Measurements from ENCODE around the gene KRT4. TPM values are rescaled to one million over a fixed set of nuclear protein-coding genes. Genes with fewer than 3 reads are reported as not detected.
"Not testable (repeated sequence)": the region's sequence is repeated elsewhere in the genome, so short reads cannot be mapped to it uniquely, and the experiment has no call there.

The KRT4 gene
- polyA plus RNA-seq, 3 donors = 0.45 to 20.6 (median 1.2) TPM

- 57 to 66% (median 57%) methylated on average over 7 of the region's 7 CpGs for WGBS, 3 donors
- H3K27ac ChIP-seq (ENCODE audit: low read depth, low read length) = no peak overlapping the region
Measured at GRCh38 chr12:52798671-52799504, 15.0 kb downstream of the KRT4 start.

GRCh38 chr12:52798003-52798670 is 15.8 kb downstream of the KRT4 start:
- H3K27ac ChIP-seq (ENCODE audit: low read depth, low read length) = no peak overlapping the region
- WGBS, 3 donors = 79 to 94% (median 87%) methylated on average over 4 of the region's 4 CpGs

- no peak overlapping the region for H3K27ac ChIP-seq (ENCODE audit: low read depth, low read length)
Measured at GRCh38 chr12:52797529-52797894, 16.4 kb downstream of the KRT4 start.

DNA sequence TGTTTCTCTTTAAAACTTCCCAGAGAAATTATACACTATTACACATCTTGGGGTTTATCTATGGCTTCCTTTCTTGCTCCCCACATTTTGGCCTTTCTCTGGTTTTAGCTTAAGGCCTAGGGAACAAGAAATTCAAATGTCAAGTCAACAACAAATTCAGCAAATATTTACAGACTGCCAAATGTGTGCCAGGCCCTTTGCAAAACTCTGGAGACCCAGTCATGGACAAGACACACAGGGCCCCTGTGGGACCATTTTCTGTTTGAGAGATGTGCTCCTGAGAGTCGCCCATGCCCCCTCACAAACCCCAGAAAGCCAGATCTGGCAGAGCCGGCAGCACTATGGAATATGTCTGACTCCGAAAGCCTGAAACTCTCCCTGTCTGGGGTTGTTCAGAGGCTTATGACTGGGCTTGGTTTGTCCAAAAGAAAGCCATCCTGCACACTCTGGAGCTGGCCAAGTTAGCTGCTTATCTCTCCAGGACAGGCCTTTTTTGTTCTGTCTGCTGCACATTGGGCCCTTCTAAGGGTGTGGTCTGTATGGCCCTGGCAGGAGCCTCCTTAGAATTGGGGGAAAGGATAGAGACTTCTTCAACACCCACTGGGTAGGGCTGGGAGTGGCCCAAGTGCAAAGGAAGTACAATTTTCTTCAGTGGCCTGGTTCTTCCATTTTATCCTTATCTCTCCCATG is 16.9 kb downstream of the KRT4 start:
- H3K27ac ChIP-seq (ENCODE audit: low read depth, low read length) = no peak overlapping the region
- WGBS, 3 donors = 77 to 89% (median 86%) methylated on average over 3 of the region's 3 CpGs

- H3K27ac ChIP-seq (ENCODE audit: low read depth, low read length) = no peak overlapping the region
- WGBS, 3 donors = 83 to 94% (median 91%) methylated on average over 3 of the region's 3 CpGs
Measured at GRCh38 chr12:52796429-52796794, 17.5 kb downstream of the KRT4 start.

GRCh38 chr12:52795694-52796428 is 18.1 kb downstream of the KRT4 start, which contains the start of gene KRT3:
Gene KRT3 (minus strand): TSS chr12:52796117. CDS start chr12:52796042, 75 bp downstream.
- 92 to 93% (median 93%) methylated on average over 17 of the region's 17 CpGs for WGBS, 3 donors
- H3K27ac ChIP-seq (ENCODE audit: low read depth, low read length) = no peak within 1 kb of the TSS

GRCh38 chr12:52795332-52795674 is 18.6 kb downstream of the KRT4 start:
- not testable (repeated sequence) for H3K27ac ChIP-seq (ENCODE audit: low read depth, low read length)
- WGBS, 3 donors = 82 to 94% (median 90%) methylated on average over 2 of the region's 2 CpGs

GRCh38 chr12:52794479-52795331 is 19.2 kb downstream of the KRT4 start:
- no peak overlapping the region for H3K27ac ChIP-seq (ENCODE audit: low read depth, low read length)
- 75 to 86% (median 77%) methylated on average over 5 of the region's 5 CpGs for WGBS, 3 donors

DNA sequence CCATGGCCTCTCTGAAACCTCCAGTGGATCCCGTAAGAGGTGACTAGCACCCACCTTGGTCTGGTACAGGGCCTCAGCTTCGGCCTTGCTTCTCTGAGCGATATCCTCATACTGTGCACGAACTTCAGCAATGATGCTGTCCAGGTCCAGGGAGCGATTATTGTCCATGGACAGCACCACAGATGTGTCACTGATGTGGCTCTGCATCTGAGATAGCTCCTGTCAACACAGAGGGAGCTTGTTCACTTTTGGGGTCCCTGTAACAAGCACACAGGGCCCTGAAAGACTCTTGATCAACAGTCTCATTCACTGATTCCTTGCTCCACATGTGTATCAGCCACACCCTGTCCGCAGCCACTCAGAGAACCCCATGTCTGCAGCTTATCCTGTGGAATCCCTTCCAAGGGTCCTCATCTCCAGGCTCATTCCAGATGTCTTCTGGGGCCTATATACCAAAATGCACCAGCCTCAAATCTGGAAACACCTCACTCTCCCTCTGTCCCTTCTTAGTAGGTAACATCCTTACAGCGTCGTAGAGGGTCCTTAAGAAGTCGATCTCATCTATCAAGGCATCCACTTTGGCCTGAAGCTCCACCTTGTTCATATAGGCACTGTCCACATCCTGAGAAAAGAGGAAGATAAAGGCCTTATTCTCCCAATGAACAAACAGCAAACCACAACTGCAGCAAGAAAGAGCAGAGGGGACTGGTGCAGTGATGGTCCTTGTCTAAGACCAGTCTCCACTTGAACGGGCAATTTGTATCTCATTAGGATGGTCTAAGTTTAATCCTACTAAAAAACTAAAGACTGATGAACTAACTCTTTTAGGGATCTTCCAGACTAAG is 21.5 kb downstream of the KRT4 start:
- WGBS, 3 donors = 75 to 85% (median 83%) methylated on average over 10 of the region's 10 CpGs
- H3K27ac ChIP-seq (ENCODE audit: low read depth, low read length) = no peak overlapping the region

- no peak overlapping the region for H3K27ac ChIP-seq (ENCODE audit: low read depth, low read length)
- 86 to 93% (median 90%) methylated on average over 12 of the region's 12 CpGs for WGBS, 3 donors
Measured at GRCh38 chr12:52791271-52792184, 22.4 kb downstream of the KRT4 start.

DNA sequence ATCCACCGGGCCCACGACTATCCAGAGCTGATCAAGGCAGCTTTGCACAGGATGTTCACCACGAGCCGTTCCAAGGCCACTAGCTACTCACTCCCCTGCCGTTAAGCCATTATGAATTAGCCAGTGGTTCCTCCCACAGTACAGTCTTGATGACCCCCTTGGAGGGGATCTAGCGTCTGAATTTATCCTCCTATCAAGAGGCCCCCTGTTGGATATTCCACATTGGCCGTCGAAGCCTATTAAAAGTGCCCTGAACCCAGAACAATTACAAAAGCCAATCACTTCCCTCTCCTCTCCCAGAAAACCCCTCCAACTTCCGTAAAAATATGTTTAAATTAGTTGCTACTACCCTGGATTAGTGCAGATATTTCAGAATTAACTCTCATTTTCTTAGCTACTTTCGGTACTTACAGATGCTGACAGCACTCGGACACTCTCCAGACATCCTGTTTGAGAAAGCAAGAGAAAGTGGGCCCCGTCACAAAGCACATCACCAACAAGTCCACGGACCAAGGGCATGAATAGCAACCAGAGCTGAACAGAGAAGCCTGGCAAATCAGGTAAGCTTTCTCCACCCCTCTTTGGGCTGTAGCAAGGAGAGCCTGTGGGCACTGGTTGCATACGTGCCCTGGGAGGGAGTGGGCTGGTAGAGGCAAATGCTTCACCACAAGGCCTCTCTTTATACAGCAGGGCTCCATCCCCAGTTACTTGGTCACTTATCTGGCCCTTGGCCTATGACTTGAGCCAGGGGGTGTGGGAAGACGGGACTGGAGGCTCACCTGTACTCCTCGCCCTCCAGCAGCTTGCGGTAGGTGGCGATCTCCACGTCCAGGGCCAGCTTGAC is 23.3 kb downstream of the KRT4 start:
- H3K27ac ChIP-seq (ENCODE audit: low read depth, low read length) = no peak overlapping the region
- WGBS, 3 donors = 57 to 65% (median 59%) methylated on average over 19 of the region's 19 CpGs

DNA sequence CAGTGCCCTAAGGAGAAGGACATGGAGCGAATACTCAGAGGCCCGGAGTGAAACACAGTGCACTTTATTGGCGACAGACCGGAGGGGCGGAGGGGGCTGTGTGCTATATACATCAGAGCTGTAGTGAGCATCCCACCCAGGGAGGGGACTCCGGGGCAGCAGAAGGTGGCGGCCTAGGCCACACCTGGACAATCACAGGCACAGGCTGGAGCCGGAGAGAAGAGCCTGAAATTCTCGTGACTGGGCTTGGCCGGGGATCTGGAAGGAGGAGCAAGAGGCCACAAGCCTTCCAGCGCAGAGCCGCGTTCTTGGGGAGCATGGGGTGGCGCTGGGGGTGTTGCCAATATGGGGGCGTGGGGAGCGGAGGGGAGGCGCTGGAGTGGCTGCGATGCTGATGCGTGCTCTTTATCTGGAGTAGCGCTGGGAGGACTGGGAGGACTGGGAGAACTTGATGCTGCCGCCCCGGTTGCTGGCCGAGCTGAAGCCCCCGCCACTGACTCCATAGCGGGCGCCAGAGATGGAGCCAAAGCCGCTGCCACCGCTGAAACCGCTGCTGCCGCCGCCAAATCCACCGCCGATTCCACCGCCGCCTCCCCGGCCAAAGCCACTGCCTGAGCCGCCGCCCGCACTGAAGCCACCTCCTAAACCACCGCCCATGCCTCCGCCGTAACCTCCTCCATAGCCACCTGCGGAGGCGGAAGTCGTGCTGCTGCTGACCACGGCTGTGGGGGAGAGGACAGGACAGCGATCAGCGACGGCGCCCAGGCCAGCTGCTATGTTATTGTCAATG is 24.1 kb downstream of the KRT4 start:
- WGBS, 3 donors = 21 to 27% (median 22%) methylated on average over 47 to 50 of the region's 50 CpGs
- no peak overlapping the region for H3K27ac ChIP-seq (ENCODE audit: low read depth, low read length)

GRCh38 chr12:52788876-52789636 is 24.9 kb downstream of the KRT4 start:
- H3K27ac ChIP-seq (ENCODE audit: low read depth, low read length) = no peak overlapping the region
- 92 to 94% (median 94%) methylated on average over 11 of the region's 11 CpGs for WGBS, 3 donors

Data from adipose tissue (tissue), 3 donors.